K562 (cell line): ENCODE measurements around the gene ZFP36. TPM values are rescaled to one million over a fixed set of nuclear protein-coding genes. Genes with fewer than 3 reads are reported as not detected.

Experiments used
- BHLHE40 ChIP-seq: IDR thresholded peaks from 2 replicates; pipeline ENCODE4 v1.6.1; 2011; ENCODE audit warnings: low read length, improper control_type of control experiment
- BRCA1 ChIP-seq, 2 experiments: fragments of 450-650 bp in 1 of 2; sonication (generic) in 1 of 2; formaldehyde crosslinking in 1 of 2; IDR thresholded peaks; 2 replicates each; pipeline versions ENCODE4 v1.5.0 to v1.6.1; 2017 to 2020; ENCODE audit warnings: mild to moderate bottlenecking in 1 of 2, missing genetic modification reagents in 1 of 2
- CHD4 ChIP-seq: fragments of 200-600 bp; sonication (generic); IDR thresholded peaks from 3 replicates; pipeline ENCODE4 v1.6.1; 2012; ENCODE audit warnings: low read depth, mild to moderate bottlenecking, mixed read lengths, low read length, inconsistent platforms; ENCODE audit not compliant: insufficient read depth, insufficient replicate concordance, poor library complexity, severe bottlenecking
- FOXM1 ChIP-seq, 2 experiments: fragments of 450-650 bp in 1 of 2; sonication (generic) in 1 of 2; formaldehyde crosslinking in 1 of 2; IDR thresholded peaks; 2 replicates each; pipeline versions ENCODE4 v1.6.1 to v1.9.0; 2017 to 2022; ENCODE audit warnings: low read depth in 2 of 2, mild to moderate bottlenecking in 2 of 2, missing genetic modification reagents in 1 of 2, moderate library complexity in 1 of 2
- HDAC1 ChIP-seq, 2 experiments: fragments of 450-650 bp; IDR thresholded peaks; 2 replicates each; pipeline ENCODE4 v1.6.1; 2016 to 2017; ENCODE audit warnings: inconsistent platforms in 1 of 2, mild to moderate bottlenecking in 1 of 2, moderate library complexity in 1 of 2
- NCOA4 ChIP-seq: fragments of 450-650 bp; IDR thresholded peaks from 2 replicates; pipeline ENCODE4 v1.6.1; 2018; ENCODE audit warnings: mild to moderate bottlenecking; ENCODE audit not compliant: partially characterized antibody
- RBM39 ChIP-seq: fragments of 200-400 bp; formaldehyde crosslinking; optimal IDR thresholded peaks from 2 replicates; pipeline ENCODE3; 2018; ENCODE audit warnings: low read depth, low read length
- ZKSCAN8 ChIP-seq: fragments of 200-800 bp; sonication (Bioruptor generic); IDR thresholded peaks from 2 replicates; pipeline ENCODE4 v1.6.1; 2016; ENCODE audit warnings: missing genetic modification characterization, missing compliant biosample characterization
- ZNF174 ChIP-seq: fragments of 250-450 bp; sonication (Bioruptor Pico); IDR thresholded peaks from 2 replicates; pipeline ENCODE4 v1.4.0; 2020; ENCODE audit warnings: mild to moderate bottlenecking
- polyA plus RNA-seq, 8 experiments: library from polyadenylated mRNA; depleted of rRNA in 4 of 8; stranded (reverse) in 5 of 8; unstranded in 3 of 8; fragments of >200 nt; fragmentation: Nextera tagmentation in 2 of 8; fragmentation: Illumina TruSeq in 1 of 8; extraction: Ambion mirVana in 2 of 8; extraction: Trizol in 1 of 8; gene quantifications; 2 replicates each; pipeline versions ENCODE4 v1.2.1 to v1.2.3, GENCODE V29; 2011 to 2014; ENCODE audit warnings: inconsistent platforms in 1 of 8, missing spikeins in 1 of 8
- total RNA-seq, 7 experiments: library from RNA; depleted of rRNA in 6 of 7; stranded (reverse); fragments of >200 nt in 6 of 7; fragmentation: Illumina TruSeq in 2 of 7; extraction: Trizol in 2 of 7; gene quantifications; 2 replicates each; pipeline versions ENCODE4 v1.2.1 to v1.2.3, GENCODE V29; 2011 to 2021; ENCODE audit warnings: low replicate concordance in 1 of 7
- TF ChIP-seq, protein P1 (sequence below): sonication (generic); formaldehyde crosslinking; IDR thresholded peaks from 2 replicates; pipeline ENCODE4 v1.8.0; 2022; ENCODE audit warnings: mild to moderate bottlenecking, missing genetic modification reagents
- TF ChIP-seq, protein P2 (sequence below): IDR thresholded peaks from 2 replicates; pipeline ENCODE4 v1.6.1; 2016; ENCODE audit warnings: missing genetic modification characterization, missing compliant biosample characterization
- TF ChIP-seq, protein P3 (sequence below): sonication (generic); formaldehyde crosslinking; IDR thresholded peaks from 2 replicates; pipeline ENCODE4 v1.4.0; 2020; ENCODE audit warnings: mild to moderate bottlenecking, missing genetic modification reagents
- TF ChIP-seq, protein P4 (sequence below): fragments of 450-650 bp; formaldehyde crosslinking; IDR thresholded peaks from 2 replicates; pipeline ENCODE4 v1.4.0; 2022; ENCODE audit warnings: missing genetic modification characterization
- TF ChIP-seq, protein P5 (sequence below): fragments of 250-450 bp; sonication (Bioruptor Pico); IDR thresholded peaks from 2 replicates; pipeline ENCODE4 v1.5.0; 2021; ENCODE audit warnings: mild to moderate bottlenecking, moderate library complexity

ZFP36 gene
- total and polyA plus RNA-seq, 9 of the 15 experiments (the other 6 are each of a cell fraction or from before 2014, with no cell fraction given), result 1.0 to 20.1 (median 3.5) TPM

DNA sequence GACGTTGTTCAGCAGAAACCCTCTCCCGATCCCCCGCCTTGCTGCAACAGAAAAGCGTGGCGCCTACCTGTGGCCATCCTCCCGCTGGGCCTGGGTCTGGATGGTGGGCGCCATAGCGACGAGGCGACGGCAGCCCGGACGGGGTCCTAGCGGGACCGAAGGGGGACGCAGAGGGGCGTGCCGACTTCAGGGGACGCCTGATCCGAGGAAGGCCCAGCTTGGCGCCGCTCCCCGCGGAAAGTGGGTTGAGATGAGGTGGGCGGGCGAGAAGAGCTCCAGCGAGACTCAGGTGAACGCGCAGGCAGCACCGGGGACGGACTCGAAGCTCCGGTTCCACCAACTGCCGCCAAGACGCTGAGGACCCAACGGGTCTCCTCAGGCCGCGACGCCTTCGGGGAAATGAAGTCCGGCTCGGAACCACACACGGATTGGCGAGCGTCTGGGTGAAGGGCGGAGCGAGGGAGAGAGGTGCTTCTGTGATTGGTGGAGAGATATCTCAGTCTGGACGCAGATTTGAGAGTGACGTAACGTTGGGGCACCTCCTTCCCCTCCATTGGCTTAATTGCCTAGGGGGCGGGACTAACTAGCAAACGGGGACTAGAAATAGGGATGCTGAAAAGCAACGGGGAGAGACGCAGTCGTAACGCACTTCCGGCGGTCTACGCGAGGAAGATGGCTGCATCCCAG is 15.8 kb upstream of the ZFP36 start, which contains the start of the genes MED29 and PAF1 (continued):
- no peak for TF ChIP-seq FOXM1 (IDR thresholded peaks at IDR 0.05; ENCODE audit: low read depth)
- TF ChIP-seq FOXM1 (CRISPR knock-in tag; IDR thresholded peaks at IDR 0.05; ENCODE audit: low read depth), result 0 out of 2 replicates have a peak, but pooled peaks have one; percentile 33
- no peak for TF ChIP-seq ZNF174
- no peak; the same call in 1 of the 2 replicates for TF ChIP-seq BHLHE40
- no peak for TF ChIP-seq CHD4
- no peak for TF ChIP-seq RBM39
- TF ChIP-seq, protein P1, sequence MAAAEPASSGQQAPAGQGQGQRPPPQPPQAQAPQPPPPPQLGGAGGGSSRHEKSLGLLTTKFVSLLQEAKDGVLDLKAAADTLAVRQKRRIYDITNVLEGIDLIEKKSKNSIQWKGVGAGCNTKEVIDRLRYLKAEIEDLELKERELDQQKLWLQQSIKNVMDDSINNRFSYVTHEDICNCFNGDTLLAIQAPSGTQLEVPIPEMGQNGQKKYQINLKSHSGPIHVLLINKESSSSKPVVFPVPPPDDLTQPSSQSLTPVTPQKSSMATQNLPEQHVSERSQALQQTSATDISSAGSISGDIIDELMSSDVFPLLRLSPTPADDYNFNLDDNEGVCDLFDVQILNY (CRISPR knock-in tag), result no peak
- TF ChIP-seq, protein P2, sequence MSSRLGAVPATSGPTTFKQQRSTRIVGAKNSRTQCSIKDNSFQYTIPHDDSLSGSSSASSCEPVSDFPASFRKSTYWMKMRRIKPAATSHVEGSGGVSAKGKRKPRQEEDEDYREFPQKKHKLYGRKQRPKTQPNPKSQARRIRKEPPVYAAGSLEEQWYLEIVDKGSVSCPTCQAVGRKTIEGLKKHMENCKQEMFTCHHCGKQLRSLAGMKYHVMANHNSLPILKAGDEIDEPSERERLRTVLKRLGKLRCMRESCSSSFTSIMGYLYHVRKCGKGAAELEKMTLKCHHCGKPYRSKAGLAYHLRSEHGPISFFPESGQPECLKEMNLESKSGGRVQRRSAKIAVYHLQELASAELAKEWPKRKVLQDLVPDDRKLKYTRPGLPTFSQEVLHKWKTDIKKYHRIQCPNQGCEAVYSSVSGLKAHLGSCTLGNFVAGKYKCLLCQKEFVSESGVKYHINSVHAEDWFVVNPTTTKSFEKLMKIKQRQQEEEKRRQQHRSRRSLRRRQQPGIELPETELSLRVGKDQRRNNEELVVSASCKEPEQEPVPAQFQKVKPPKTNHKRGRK (tag), result no peak
- peak in 1 of 2 experiments; percentile 81; a peak in 2 of 4 replicates for TF ChIP-seq HDAC1 (IDR thresholded peaks at IDR 0.05)
- no peak for TF ChIP-seq ZKSCAN8 (CRISPR knock-in tag)
- TF ChIP-seq, protein P3, sequence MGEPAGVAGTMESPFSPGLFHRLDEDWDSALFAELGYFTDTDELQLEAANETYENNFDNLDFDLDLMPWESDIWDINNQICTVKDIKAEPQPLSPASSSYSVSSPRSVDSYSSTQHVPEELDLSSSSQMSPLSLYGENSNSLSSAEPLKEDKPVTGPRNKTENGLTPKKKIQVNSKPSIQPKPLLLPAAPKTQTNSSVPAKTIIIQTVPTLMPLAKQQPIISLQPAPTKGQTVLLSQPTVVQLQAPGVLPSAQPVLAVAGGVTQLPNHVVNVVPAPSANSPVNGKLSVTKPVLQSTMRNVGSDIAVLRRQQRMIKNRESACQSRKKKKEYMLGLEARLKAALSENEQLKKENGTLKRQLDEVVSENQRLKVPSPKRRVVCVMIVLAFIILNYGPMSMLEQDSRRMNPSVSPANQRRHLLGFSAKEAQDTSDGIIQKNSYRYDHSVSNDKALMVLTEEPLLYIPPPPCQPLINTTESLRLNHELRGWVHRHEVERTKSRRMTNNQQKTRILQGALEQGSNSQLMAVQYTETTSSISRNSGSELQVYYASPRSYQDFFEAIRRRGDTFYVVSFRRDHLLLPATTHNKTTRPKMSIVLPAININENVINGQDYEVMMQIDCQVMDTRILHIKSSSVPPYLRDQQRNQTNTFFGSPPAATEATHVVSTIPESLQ (CRISPR knock-in tag), result peak; percentile 75; the same call in 1 of the 2 replicates
- TF ChIP-seq, protein P4, sequence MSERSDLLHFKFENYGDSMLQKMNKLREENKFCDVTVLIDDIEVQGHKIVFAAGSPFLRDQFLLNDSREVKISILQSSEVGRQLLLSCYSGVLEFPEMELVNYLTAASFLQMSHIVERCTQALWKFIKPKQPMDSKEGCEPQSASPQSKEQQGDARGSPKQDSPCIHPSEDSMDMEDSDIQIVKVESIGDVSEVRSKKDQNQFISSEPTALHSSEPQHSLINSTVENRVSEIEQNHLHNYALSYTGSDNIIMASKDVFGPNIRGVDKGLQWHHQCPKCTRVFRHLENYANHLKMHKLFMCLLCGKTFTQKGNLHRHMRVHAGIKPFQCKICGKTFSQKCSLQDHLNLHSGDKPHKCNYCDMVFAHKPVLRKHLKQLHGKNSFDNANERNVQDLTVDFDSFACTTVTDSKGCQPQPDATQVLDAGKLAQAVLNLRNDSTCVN, result peak; percentile 70
- TF ChIP-seq, protein P5, sequence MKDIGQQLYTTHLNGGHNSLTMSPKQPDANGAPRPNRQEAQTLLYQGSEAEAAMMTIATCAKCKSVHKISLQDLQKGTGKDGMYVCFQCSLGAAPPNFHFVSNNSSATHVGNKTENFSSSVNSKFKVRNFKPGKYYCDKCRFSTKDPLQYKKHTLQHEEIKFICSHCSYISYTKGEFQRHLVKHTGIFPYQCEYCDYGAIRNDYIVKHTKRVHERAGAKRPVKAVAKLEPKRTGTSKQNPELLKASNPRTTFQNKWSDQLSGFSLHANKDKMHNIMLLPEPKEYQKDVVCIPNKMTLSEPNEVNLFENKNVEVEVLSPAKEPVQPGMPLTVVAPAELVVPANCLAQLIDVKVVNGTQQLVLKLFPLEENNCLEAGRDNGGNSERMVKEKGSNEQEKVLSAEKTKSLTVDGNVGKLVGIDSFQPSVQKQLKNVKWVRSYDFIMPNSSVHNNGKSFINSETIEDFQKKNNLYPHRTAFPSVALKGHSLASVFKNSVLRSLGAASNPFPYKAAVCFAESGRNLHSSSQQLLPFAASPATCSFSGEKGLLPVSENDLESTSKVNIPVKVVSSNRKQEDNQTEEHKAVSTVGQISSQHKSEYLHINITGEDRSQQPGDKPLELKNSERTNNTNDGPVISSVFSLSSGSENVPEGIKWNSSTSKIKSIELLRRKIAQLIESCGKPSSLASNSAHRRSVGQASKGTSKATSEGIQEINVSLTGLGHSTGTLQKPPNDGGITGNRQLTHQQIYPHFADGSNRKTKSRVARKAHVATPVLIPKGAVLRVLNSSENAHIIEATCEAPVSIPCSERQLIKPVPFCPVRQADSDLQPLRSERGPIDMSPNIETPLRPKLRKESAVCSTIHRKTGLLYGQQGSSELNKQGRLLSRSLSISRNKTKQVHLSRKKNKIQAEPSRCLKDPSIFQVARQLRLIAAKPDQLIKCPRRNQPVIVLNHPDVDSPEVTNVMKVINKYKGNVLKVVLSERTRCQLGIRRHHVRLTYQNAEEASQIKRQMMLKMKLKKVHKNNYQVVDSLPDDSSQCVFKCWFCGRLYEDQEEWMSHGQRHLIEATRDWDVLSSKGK (CRISPR knock-in tag), result no peak
- no peak for TF ChIP-seq NCOA4
- no peak for TF ChIP-seq BRCA1 (IDR thresholded peaks at IDR 0.05)
- TF ChIP-seq BRCA1 (CRISPR knock-in tag; IDR thresholded peaks at IDR 0.05), result no peak
